Measurements from ENCODE around the gene COMP. TPM values are rescaled to one million over a fixed set of nuclear protein-coding genes. Genes with fewer than 3 reads are reported as not detected.

COMP gene
- total RNA-seq, 4 donors from 2014 or later = 0.40 TPM; not detected in 3

DNA sequence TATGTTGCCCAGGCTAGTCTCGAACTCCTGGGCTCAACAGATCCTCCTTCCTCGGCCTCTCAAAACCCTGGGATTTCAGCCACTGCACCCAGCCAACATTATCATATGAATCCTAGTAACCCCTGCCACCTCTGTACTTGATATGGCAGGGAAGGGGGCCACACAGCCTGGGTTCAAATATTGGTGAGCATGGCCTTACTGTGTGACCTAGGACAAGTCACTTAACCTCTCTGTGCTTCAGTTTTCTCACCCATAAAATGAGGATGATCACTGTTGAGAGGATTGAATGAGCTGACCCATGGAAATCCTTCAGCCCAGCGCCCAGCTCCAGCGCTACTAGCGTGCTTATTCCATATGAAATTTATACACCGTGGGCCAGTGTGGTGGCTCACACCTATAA, 3.6 kb upstream of the COMP start:
- peaks cover 0 to 14% (median 8%) of the 10 kb centered on the region in 4 donors for H3K4me1 ChIP-seq
- no peaks in the 10 kb centered on the region for H3K9me3 ChIP-seq
- no peaks in the 10 kb centered on the region for H3K36me3 ChIP-seq
- no peak overlapping the region for H3K27ac ChIP-seq
- DNase-seq = no peak
- TF ChIP-seq, protein P1, sequence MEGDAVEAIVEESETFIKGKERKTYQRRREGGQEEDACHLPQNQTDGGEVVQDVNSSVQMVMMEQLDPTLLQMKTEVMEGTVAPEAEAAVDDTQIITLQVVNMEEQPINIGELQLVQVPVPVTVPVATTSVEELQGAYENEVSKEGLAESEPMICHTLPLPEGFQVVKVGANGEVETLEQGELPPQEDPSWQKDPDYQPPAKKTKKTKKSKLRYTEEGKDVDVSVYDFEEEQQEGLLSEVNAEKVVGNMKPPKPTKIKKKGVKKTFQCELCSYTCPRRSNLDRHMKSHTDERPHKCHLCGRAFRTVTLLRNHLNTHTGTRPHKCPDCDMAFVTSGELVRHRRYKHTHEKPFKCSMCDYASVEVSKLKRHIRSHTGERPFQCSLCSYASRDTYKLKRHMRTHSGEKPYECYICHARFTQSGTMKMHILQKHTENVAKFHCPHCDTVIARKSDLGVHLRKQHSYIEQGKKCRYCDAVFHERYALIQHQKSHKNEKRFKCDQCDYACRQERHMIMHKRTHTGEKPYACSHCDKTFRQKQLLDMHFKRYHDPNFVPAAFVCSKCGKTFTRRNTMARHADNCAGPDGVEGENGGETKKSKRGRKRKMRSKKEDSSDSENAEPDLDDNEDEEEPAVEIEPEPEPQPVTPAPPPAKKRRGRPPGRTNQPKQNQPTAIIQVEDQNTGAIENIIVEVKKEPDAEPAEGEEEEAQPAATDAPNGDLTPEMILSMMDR (IDR thresholded peaks at IDR 0.05) = no peak
- TF ChIP-seq POLR2A (IDR thresholded peaks at IDR 0.05) = no peak
- no peak overlapping the region for H3K4me3 ChIP-seq
- H3K27me3 ChIP-seq = peaks cover 0 to 19% of the 10 kb centered on the region in 2 donors

DNA sequence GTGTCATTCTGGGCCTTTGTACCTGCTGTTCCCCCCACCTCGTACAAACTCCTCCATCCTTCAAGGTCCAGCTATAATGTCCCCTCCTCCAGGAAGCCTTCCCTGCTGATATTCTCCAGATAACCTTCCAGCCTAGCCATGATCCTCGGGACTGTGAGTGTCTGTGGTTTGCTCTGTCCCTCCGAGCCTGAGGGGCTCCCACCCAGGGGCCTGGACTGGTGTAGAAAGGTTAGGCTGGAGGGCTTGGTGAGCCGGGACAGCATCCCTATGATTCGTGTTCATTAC, 2.9 kb upstream of the COMP start:
- peaks cover 0 to 27% of the 10 kb centered on the region in 2 donors for H3K27me3 ChIP-seq
- no peak overlapping the region for H3K27ac ChIP-seq
- H3K4me3 ChIP-seq = no peak overlapping the region
- H3K9me3 ChIP-seq = no peaks in the 10 kb centered on the region
- no peaks in the 10 kb centered on the region for H3K36me3 ChIP-seq
- peaks cover 0 to 21% (median 15%) of the 10 kb centered on the region in 4 donors for H3K4me1 ChIP-seq
- TF ChIP-seq POLR2A (IDR thresholded peaks at IDR 0.05) = no peak
- TF ChIP-seq, protein P1 (IDR thresholded peaks at IDR 0.05) = no peak
- DNase-seq = no peak

DNA sequence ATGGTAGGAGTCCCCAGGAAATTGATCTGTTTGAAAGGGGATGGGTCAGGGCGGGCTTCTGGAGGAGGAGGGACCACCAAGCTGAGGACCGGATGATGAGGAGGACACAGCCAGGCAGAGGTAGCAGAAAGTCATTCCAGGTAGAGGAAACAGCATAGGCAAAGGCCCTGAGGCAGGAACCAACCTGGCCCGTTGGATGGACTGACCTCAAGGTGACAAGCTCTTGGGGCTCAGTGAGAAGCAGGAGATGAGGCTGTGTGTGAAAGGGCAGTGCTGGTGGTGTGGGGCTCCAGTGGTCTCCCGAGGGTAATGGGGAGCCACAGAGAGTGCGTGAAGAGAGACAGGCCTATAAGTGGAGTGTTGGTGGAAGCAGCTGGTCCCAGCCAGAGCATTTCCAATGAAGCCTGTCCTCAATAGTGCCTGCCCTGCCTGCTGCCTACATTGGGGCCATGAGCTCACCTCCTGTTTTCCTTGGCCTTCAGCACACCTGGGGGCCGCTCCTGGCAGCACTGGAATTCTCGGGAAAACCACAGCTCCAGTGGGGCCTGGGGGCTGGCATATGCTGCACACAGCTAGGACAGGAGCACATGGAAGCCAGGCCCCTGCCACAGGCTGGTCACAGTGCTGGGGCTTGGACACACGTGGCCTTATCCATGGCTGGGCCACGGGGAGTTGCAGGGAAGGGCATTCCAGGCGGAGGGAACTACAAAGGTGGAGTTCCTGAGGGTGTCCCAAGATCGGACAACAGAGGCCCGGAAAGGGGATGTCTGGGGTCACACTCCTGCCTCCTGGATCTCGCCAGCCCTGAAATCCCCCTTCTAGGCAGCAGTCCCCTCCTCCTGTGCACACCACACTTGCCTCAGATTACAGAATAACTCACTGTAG, 2.3 kb upstream of the COMP start:
- no peak for TF ChIP-seq POLR2A (IDR thresholded peaks at IDR 0.05)
- TF ChIP-seq, protein P1 (IDR thresholded peaks at IDR 0.05) = no peak
- no peak for DNase-seq
- Histone ChIP-seq H3K27me3 (peaks cover 0 to 32% of the 10 kb centered on the region in 2 donors), H3K9me3 (no peaks in the 10 kb centered on the region), H3K27ac (no peak overlapping the region), H3K4me1 (peaks cover 0 to 27% (median 18%) of the 10 kb centered on the region in 4 donors), H3K4me3 (no peak overlapping the region), H3K36me3 (no peaks in the 10 kb centered on the region)

DNA sequence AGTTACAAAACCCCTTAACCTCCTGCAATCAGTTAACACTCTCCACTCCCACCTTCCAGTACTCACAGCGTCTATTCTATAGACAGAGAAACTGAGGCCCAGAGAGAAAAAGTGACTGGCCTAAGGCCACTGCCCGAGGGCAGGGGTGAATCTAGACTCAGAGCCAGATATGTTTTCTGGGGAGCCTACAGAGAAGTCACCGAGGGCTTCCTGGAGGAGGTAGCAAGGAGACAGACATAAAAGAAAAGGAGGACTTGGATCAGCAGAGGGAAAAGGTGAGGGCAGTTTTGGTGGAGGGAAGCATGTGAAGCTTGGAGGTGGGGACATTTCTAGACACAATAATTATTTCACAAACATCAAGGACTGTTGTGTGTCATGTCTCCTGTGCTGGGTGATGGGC, 1.6 kb upstream of the COMP start:
- no peak overlapping the region for H3K27ac ChIP-seq
- no peak overlapping the region for H3K4me3 ChIP-seq
- H3K36me3 ChIP-seq = no peaks in the 10 kb centered on the region
- peaks cover 0 to 31% (median 21%) of the 10 kb centered on the region in 4 donors for H3K4me1 ChIP-seq
- no peak for DNase-seq
- no peaks in the 10 kb centered on the region for H3K9me3 ChIP-seq
- TF ChIP-seq, protein P1 (IDR thresholded peaks at IDR 0.05) = no peak
- peaks cover 0 to 40% of the 10 kb centered on the region in 2 donors for H3K27me3 ChIP-seq

DNA sequence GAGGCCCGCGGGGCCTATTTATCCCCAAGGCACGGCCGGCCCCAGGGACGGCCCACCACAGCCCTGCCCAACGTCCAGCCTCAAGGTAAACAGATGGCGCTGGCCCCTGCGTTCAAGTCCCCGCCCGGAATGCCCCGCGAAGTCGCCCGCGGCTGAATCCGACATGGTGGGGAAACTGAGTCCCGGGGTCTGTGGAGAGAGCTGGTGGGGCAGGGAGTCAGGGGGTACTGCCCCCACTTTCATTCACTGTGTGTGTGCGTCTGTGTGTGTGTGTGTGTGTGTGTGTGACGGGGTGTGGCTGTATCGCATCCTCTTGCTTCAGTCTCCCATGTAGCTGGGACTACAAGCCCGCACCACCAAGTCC, 192 bp upstream of the COMP start:
- TF ChIP-seq, protein P1 (IDR thresholded peaks at IDR 0.05) = no peak
- no peak for TF ChIP-seq POLR2A (IDR thresholded peaks at IDR 0.05)
- no peaks in the 10 kb centered on the region for H3K9me3 ChIP-seq
- peaks cover 0 to 48% of the 10 kb centered on the region in 2 donors for H3K27me3 ChIP-seq
- peaks cover 0 to 37% (median 21%) of the 10 kb centered on the region in 4 donors for H3K4me1 ChIP-seq
- no peak overlapping the region for H3K27ac ChIP-seq
- no peaks in the 10 kb centered on the region for H3K36me3 ChIP-seq
- no peak for DNase-seq
- no peak overlapping the region for H3K4me3 ChIP-seq

Measured in Peyer's patch (tissue), 4 donors.